ENCODE results near the gene YTHDF1. TPM values are rescaled to one million over a fixed set of nuclear protein-coding genes. Genes with fewer than 3 reads are reported as not detected.

YTHDF1 gene
- total RNA-seq, 2 experiments from 2014 or later = 38.0 to 41.2 TPM

- ATAC-seq (ENCODE audit: low read depth) = no peak
- Mint-ChIP-seq H3K4me1 (no peaks in the 10 kb centered on the region), H3K4me3 (no peak overlapping the region), H3K27me3 (peaks cover 7% of the 10 kb centered on the region), H3K36me3 (no peaks in the 10 kb centered on the region), H3K27ac (no peak overlapping the region), H3K9me3 (no peaks in the 10 kb centered on the region)
- DNase-seq = no peak
- POLR2A ChIA-PET = no interaction called here
Measured at GRCh38 chr20:63167918-63168520, 47.9 kb downstream of the YTHDF1 start.

- peaks cover 7% of the 10 kb centered on the region for H3K27me3 Mint-ChIP-seq
- DNase-seq = no peak
- no peaks in the 10 kb centered on the region for H3K9me3 Mint-ChIP-seq
- H3K36me3 Mint-ChIP-seq = no peaks in the 10 kb centered on the region
- no peak for ATAC-seq (ENCODE audit: low read depth)
- peaks cover 2% of the 10 kb centered on the region for H3K4me1 Mint-ChIP-seq
- H3K4me3 Mint-ChIP-seq = no peak overlapping the region
- no peak overlapping the region for H3K27ac Mint-ChIP-seq
- POLR2A ChIA-PET = no interaction called here
Measured at GRCh38 chr20:63167026-63167917, 48.7 kb downstream of the YTHDF1 start.

DNA sequence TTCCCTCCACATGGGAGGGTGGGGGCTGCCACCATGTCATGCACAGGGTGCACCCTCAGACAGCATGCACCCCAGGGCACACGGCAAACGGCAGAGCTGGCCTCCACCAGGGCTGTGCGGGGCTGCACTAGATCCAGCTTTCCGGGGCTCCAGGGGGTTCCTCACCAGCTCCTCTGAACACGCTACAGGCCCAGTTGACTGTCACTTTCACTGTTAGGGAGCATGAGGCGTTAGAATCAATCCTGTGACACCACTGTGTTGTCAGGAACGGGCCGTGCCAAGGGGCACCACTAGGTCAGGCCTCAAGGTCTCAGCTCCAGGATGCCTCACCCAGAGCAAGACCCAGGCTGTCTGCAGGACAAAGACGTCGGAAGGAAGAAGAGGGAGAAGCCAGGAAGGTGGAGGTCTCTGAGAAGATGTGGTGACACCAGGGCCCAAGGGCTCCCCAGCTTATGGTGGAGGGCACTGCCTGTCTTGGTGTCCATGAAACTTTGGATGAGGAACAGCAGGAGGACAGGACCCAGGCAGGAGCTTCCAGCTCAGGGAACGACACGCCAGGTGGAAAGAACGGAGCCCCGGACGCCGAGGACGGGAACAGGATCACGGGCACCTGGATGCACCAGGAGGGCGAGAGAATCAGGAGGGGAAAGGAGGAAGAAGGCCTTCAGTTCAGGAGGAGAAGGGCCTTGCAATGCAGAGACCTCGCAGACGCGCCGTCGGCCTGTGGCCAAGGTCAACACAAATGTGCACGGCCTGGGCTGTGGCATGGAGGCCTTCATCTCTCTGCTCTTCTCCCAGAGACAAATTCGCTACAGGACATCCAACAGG lies 49.5 kb downstream of the YTHDF1 start:
- Mint-ChIP-seq H3K9me3 (no peaks in the 10 kb centered on the region), H3K36me3 (no peaks in the 10 kb centered on the region), H3K4me3 (no peak overlapping the region), H3K27ac (no peak overlapping the region), H3K27me3 (peaks cover 4% of the 10 kb centered on the region), H3K4me1 (peaks cover 2% of the 10 kb centered on the region)
- ATAC-seq (ENCODE audit: low read depth) (no peak), DNase-seq (no peak)
- POLR2A ChIA-PET = no interaction called here

DNA sequence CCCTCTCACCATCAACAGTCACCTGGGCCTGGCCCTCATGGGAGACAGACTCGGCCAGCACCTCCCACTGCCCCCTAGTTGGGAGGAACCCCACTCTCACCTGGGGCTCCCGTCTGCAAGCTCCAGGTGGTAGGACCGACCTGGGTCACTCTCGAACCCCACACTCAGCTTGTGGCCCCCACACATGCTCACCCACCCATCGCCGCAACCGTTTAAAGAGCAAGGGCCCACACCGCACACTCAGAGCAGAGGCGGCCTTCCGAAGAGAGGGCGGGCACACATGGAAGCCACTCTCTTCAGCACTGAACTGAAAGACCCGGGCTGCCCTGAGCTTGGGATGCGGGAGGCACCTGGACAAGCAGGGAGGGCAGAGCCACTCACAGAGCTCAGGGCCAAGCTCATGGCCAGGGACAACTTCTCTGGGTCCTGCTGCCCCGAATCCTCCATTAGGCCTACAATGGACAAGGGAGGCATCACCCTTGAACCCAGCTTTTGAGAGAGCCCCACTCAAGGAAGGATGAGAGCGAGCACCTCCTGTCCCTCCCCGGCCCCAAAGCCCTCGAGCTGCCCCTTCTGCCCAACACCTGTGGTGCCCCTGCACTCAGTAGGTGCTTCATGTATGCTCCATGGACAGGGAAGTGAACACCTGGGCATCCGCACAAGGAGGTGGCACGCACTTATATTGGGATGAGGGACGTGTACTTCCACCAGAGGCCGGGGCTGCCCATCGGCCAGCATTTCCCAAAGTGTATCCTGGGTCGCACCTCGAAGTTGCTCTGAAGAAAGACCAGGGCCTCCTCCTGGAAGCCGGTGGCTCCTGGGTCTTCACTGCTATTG lies 50.4 kb downstream of the YTHDF1 start:
- ATAC-seq (ENCODE audit: low read depth) (no peak), DNase-seq (no peak)
- H3K9me3 Mint-ChIP-seq = no peaks in the 10 kb centered on the region
- H3K27me3 Mint-ChIP-seq = peaks cover 4% of the 10 kb centered on the region
- no peaks in the 10 kb centered on the region for H3K36me3 Mint-ChIP-seq
- POLR2A ChIA-PET = interaction anchor here (0.5 to 0.6 kb wide), 2 partner anchors 33 to 155 kb away, joined by 3 to 6 read pairs; no protein-coding TSS in a partner anchor
- H3K27ac Mint-ChIP-seq = no peak overlapping the region
- peaks cover 2% of the 10 kb centered on the region for H3K4me1 Mint-ChIP-seq
- H3K4me3 Mint-ChIP-seq = no peak overlapping the region

DNA sequence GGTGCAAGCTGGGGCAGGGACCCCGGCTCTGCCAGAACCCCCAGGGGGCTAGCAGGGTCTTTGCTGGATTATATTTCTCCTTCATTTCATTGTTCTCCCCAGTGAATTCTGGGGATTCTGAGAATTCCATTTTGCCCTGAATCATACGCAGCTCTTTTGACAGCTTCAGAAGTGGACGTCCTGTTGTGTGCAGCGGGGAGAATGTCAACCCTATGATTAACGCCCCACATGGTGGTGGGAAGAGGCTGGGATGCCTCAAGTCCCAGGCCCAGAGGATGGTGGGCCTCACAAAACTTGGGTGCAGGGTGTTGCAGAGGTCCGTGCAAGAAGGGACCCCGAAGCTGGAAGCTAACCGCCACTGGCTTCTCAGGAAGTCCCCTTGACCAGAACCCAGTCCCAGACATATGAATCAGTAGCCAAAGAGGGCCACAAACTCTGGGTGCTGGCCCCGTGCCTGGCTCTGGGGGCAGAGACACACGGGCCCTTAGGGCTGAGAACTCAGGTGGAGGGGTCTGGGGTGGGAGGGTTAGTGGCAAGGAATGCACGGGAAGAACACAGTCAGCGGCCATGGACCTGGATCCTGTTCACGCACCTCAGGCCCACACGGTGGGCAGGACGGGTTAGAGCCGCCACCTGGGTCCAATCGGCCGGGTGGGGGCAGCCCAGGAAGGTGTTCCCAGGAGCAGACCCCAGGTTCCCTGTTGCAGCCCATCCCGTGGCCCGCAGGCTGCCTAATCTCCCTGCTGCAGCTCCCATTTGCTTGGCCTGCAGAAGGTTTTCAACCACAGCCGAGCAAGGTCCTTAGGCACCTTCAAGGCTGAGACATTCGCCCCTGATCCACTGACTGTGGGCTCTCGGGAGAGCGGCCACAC lies 51.2 kb downstream of the YTHDF1 start:
- H3K27ac Mint-ChIP-seq = no peak overlapping the region
- H3K36me3 Mint-ChIP-seq = no peaks in the 10 kb centered on the region
- no peak overlapping the region for H3K4me3 Mint-ChIP-seq
- no peak for ATAC-seq (ENCODE audit: low read depth)
- no peak for DNase-seq
- peaks cover 2% of the 10 kb centered on the region for H3K4me1 Mint-ChIP-seq
- POLR2A ChIA-PET = interaction anchor here (0.5 to 0.6 kb wide), 2 partner anchors 34 to 154 kb away, joined by 3 to 6 read pairs; no protein-coding TSS in a partner anchor
- peaks cover under 1% of the 10 kb centered on the region for H3K27me3 Mint-ChIP-seq
- H3K9me3 Mint-ChIP-seq = no peaks in the 10 kb centered on the region

DNA sequence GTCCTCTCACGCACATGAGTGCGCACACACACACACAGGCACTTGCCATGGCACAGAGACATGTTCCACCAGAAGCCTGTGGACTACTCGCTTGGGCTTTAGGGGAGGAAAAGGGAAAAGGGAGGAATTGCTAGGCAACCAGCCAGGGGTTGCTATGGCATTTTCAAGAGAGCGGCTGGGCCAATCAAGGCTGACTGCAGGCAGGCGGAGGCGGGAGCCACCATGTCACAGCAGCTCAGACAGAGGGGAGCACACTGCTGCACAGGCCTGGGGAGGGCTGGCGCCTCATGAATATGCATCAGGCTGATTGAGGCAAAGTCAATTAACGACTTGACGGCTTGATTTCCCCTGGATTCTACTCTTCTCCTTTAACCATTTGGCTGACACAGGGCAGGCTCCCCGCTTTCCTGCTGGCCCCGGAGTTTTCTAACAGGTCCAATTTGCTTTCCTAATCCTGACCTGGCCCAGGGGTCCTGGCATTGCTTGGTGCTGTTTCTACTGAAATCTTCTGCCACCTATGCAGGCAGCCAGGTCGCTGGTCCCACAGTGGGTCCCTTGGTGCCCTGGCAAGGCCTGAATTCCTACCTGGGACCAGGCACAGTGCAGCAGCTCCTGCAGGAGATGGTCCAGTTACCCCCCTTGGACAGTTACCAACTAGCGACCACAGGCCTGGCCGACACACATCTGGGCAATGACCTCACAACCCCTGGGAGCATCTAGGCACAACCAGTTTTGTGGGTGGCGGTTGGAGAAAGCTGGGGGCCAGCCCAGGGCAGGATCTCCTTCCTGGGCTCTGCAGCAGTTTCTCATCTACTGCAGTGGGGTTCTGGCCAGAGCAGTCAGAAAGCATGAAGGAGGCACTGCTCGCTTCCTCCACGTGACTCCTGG lies 52.1 kb downstream of the YTHDF1 start:
- no peaks in the 10 kb centered on the region for H3K9me3 Mint-ChIP-seq
- DNase-seq = no peak
- no peaks in the 10 kb centered on the region for H3K36me3 Mint-ChIP-seq
- no peak for ATAC-seq (ENCODE audit: low read depth)
- H3K27ac Mint-ChIP-seq = no peak overlapping the region
- POLR2A ChIA-PET = no interaction called here
- no peak overlapping the region for H3K4me3 Mint-ChIP-seq
- peaks cover 2% of the 10 kb centered on the region for H3K4me1 Mint-ChIP-seq
- no peaks in the 10 kb centered on the region for H3K27me3 Mint-ChIP-seq

DNA sequence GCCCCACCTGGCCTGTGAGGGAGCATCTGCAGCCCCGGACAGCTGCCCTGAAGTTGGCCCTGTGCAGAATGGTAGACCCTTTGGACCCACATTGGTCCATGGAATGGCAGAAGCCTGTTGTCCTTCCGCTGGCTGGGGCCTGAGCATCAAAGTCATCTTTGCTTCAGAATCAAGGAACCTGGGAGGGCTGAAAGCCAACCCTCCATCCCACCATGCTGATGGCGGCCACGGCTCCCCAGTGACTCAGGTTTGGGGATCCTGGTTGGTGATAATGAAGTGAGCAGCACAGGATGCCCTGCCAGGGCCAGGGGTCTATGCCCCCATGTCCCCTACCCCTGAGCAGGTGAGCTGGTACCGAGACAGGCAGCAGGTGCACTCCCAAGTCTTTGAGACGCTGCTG lies 52.8 kb downstream of the YTHDF1 start:
- Mint-ChIP-seq H3K27me3 (no peaks in the 10 kb centered on the region), H3K36me3 (no peaks in the 10 kb centered on the region), H3K9me3 (no peaks in the 10 kb centered on the region), H3K4me1 (peaks cover 2% of the 10 kb centered on the region), H3K27ac (no peak overlapping the region), H3K4me3 (no peak overlapping the region)
- ATAC-seq (ENCODE audit: low read depth) (no peak), DNase-seq (no peak)
- POLR2A ChIA-PET = no interaction called here

DNA sequence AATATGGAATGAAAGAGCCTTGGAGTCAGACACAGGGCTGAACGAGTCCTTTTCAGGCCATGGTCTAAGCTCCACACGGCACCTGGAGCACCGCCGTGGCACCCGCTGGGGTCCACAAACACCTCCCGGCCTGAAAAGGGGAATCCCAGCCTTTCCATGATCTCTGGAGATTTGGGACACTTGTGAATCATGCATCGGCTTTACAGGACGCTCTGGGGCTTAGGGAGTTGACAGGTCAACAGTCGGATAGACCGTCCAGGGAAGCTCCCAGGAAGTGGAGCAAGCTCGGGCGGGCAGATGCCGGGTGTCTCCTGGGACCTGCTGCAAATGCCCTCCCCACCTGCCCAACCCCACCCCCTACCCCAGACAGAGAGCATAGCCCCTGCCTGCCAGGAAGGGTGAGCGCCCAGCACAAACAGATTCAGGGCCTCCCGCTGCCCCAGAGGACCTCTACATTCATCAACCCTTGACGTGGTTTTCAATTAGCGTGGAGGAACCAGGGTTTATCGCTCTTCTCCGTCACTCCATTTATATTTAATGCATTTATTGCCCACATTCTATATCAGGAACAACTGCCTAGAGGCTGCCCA lies 53.6 kb downstream of the YTHDF1 start:
- Mint-ChIP-seq H3K36me3 (no peaks in the 10 kb centered on the region), H3K4me1 (peaks cover 2% of the 10 kb centered on the region), H3K27me3 (no peaks in the 10 kb centered on the region), H3K4me3 (no peak overlapping the region), H3K9me3 (no peaks in the 10 kb centered on the region), H3K27ac (no peak overlapping the region)
- ATAC-seq (ENCODE audit: low read depth) (no peak), DNase-seq (no peak)
- POLR2A ChIA-PET = no interaction called here

GRCh38 chr20:63161176-63161651 lies 54.7 kb downstream of the YTHDF1 start:
- H3K4me3 Mint-ChIP-seq = no peak overlapping the region
- peaks cover 2% of the 10 kb centered on the region for H3K4me1 Mint-ChIP-seq
- no peaks in the 10 kb centered on the region for H3K27me3 Mint-ChIP-seq
- no peak for DNase-seq
- no peak for ATAC-seq (ENCODE audit: low read depth)
- POLR2A ChIA-PET = no interaction called here
- H3K9me3 Mint-ChIP-seq = no peaks in the 10 kb centered on the region
- no peak overlapping the region for H3K27ac Mint-ChIP-seq
- H3K36me3 Mint-ChIP-seq = no peaks in the 10 kb centered on the region

- Mint-ChIP-seq H3K27ac (no peak overlapping the region), H3K27me3 (no peaks in the 10 kb centered on the region), H3K4me3 (no peak overlapping the region), H3K4me1 (peaks cover 2% of the 10 kb centered on the region), H3K36me3 (no peaks in the 10 kb centered on the region), H3K9me3 (no peaks in the 10 kb centered on the region)
- no peak for ATAC-seq (ENCODE audit: low read depth)
- POLR2A ChIA-PET = no interaction called here
- no peak for DNase-seq
Measured at GRCh38 chr20:63160641-63161175, 55.2 kb downstream of the YTHDF1 start.

Data from activated naive CD8-positive, alpha-beta T cell treated with anti-CD3 and anti-CD28 coated beads, Interleukin-2, amount 10 ng/mL, durations not matched to agents 7 days and 5 days (primary cell).